Upper lobe of right lung (tissue), 1 donor: ENCODE measurements around the gene PRM1. TPM values are rescaled to one million over a fixed set of nuclear protein-coding genes. Genes with fewer than 3 reads are reported as not detected.

Experiments used
- ATAC-seq: fragments of 200-7000 bp; cut with Tn5 transposase; one replicate; pipeline ENCODE4 v1.9.1; 2020; ENCODE audit warnings: mild to moderate bottlenecking, moderate library complexity
- DNase-seq: peaks from one replicate; pipeline ENCODE4 v3.0.0-alpha.2; 2020
- H3K27ac ChIP-seq: fragments of 200-600 bp; one replicate; pipeline ENCODE4 v1.8.0; 2022
- H3K27me3 ChIP-seq: fragments of 200-600 bp; one replicate; pipeline ENCODE4 v1.8.0; 2022; ENCODE audit warnings: mild to moderate bottlenecking
- H3K36me3 ChIP-seq: fragments of 200-600 bp; one replicate; pipeline ENCODE4 v1.8.0; 2022
- H3K4me1 ChIP-seq: fragments of 200-600 bp; one replicate; pipeline ENCODE4 v1.8.0; 2022
- H3K4me3 ChIP-seq: fragments of 200-600 bp; one replicate; pipeline ENCODE4 v1.8.0; 2022; ENCODE audit warnings: mild to moderate bottlenecking
- H3K9me3 ChIP-seq: fragments of 200-600 bp; one replicate; pipeline ENCODE4 v1.8.0; 2022
- intact Hi-C: fragments of 100-400 bp; cut with DNase I; formaldehyde crosslinking; loops from one replicate; pipeline ENCODE4 v1.11.0; 2022
- total RNA-seq: library from RNA; stranded (reverse); fragmentation: NEBNext Ultra II Directional; extraction: Animal tissue kit (Norgen Biotek cat#: 25700); gene quantifications from one replicate; pipeline ENCODE4 v1.2.1, GENCODE V29; 2021
- TF ChIP-seq, protein P1 (sequence below): fragments of 200-600 bp; IDR thresholded peaks from one replicate; pipeline ENCODE4 v1.8.0; 2022; ENCODE audit warnings: antibody characterized with exemption
- donor health status: DM: no; HTN: yes; CAD: no; lungs with severe emphysema.

The PRM1 gene
- total RNA-seq, 1 donor from 2014 or later, result not detected

DNA sequence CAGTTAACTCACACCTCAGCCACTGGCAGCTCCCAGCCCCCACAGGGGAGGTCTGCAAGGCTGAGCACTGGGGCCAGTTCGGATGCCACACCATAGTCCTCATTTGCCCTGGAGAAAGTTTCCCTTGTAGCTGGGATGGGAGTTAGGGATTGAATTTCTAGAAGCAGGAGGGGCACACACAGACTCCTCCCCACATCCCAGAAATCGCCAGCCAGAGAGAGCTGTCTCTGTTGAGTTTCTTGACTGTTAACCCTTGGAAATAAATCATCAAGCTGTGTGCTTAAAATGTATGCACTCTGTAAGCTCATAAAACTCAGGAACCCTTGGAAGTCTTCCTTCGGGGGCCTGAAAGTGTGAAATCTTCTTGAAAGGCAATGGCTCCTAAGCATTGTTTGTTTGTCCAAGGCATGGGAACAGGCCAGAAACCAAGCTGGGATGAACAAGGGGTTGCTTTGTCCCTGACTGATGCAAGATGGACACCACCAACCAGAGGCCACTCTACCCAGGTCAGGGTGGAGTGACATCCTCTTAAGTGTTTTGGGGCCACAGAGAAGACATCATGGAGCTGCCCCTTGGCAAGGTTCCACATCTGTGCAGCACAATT lies 7.3 kb downstream of the PRM1 start:
- H3K27ac ChIP-seq, result no peak overlapping the region
- no peak overlapping the region for H3K4me3 ChIP-seq
- H3K36me3 ChIP-seq, result no peaks in the 10 kb centered on the region
- H3K9me3 ChIP-seq, result no peaks in the 10 kb centered on the region
- TF ChIP-seq, protein P1, sequence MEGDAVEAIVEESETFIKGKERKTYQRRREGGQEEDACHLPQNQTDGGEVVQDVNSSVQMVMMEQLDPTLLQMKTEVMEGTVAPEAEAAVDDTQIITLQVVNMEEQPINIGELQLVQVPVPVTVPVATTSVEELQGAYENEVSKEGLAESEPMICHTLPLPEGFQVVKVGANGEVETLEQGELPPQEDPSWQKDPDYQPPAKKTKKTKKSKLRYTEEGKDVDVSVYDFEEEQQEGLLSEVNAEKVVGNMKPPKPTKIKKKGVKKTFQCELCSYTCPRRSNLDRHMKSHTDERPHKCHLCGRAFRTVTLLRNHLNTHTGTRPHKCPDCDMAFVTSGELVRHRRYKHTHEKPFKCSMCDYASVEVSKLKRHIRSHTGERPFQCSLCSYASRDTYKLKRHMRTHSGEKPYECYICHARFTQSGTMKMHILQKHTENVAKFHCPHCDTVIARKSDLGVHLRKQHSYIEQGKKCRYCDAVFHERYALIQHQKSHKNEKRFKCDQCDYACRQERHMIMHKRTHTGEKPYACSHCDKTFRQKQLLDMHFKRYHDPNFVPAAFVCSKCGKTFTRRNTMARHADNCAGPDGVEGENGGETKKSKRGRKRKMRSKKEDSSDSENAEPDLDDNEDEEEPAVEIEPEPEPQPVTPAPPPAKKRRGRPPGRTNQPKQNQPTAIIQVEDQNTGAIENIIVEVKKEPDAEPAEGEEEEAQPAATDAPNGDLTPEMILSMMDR, result no peak
- no peak for DNase-seq
- no peaks in the 10 kb centered on the region for H3K4me1 ChIP-seq
- ATAC-seq, result no peak
- H3K27me3 ChIP-seq, result no peaks in the 10 kb centered on the region
- intact Hi-C loops, result no loop called here

DNA sequence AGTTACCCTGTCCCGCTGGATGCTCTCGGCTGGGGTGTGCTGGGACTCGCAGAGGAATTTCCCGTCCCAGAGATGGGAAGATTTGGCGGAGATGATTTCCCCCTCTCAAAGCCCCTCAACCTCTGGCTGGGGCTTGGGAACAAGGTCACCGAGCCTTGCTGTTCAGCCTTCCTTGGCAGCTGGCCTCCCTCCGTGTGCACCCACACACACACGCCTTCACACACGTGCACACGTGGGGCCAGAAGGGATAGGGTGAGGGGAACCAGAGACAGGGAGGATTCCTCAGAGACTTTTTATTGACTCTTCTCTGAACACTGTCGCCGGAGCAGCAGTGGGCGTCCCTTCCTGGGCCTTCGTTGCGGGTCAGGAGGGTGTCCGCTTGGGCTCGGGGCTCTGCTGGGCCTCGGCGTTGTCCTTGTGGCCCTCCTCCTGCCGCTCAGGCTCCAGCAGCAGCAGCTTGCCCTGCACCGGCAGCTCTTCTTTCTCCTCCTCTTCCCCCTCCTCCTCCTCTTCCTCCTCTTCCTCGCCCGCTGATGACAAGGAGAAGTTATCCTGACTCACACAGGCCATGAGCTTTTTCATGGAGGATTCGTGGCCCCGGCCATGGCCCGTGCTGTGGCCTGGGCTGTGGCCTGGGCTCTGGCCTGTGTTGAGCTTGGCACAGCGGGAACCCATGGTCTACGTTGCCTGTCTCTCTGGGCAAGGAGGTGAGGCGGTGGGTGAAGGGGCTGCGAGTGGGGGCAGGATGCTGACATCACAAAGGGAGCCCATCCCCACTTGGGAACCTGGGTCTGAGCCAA lies 8.0 kb downstream of the PRM1 start, which contains the start of gene PRM3:
PRM3 (minus strand) TSS at position 709 of the 800 bp plus-strand sequence; CDS start at position 675, 34 bp downstream.
- DNase-seq, result no peak
- TF ChIP-seq, protein P1, result no peak
- H3K36me3 ChIP-seq, result no peaks in the 10 kb centered on the region
- no peaks in the 10 kb centered on the region for H3K9me3 ChIP-seq
- no peaks in the 10 kb centered on the region for H3K4me1 ChIP-seq
- no peaks in the 10 kb centered on the region for H3K27me3 ChIP-seq
- intact Hi-C loops, result no loop called here
- no peak within 1 kb of the TSS for H3K27ac ChIP-seq
- H3K4me3 ChIP-seq, result no peak within 1 kb of the TSS
- ATAC-seq, result no peak

DNA sequence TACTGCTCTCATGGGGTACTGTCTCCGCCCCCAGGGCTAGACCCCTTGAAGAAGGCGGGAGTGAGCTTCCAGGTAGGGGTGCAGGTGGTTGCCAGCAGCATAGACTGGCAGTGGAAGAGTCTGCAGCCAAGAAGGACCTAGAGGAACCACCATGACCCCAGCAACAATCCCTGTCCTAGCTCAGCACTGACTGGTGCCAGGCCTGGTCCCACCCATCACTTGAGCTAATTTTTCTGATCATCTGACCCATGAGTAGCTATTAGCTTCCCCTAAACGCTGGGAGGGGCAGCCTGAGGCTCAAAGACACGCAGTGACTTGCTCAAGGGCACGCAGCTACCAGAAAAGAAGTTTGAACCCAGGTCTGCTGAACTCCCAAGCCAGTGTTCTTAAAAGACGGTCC lies 8.6 kb downstream of the PRM1 start:
- Histone ChIP-seq H3K4me3 (no peak overlapping the region), H3K4me1 (no peaks in the 10 kb centered on the region), H3K27ac (no peak overlapping the region), H3K36me3 (no peaks in the 10 kb centered on the region), H3K27me3 (no peaks in the 10 kb centered on the region), H3K9me3 (no peaks in the 10 kb centered on the region)
- ATAC-seq, result peak; percentile 24
- TF ChIP-seq, protein P1, result no peak
- intact Hi-C loops, result no loop called here
- DNase-seq, result no peak

DNA sequence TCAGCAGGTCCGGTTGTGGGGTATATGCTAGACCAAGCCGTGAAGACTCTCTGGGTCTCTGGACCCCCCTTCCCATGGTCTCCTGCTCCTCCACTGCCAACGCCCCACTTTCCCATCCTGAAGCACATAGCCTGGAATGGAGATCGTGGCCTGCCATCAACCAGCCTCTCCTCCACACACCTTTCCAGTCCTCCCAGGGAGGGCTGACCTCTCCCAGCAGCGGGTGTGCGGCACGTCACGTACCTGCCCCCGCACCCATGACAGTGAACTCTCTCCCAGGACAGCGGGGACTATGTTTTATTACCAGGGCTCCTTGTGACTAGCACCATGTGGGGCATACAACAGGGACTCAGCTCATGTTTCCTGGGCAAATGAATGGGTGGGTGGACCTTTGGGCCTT lies 9.5 kb downstream of the PRM1 start:
- no peaks in the 10 kb centered on the region for H3K27me3 ChIP-seq
- DNase-seq (no peak), ATAC-seq (no peak)
- no peaks in the 10 kb centered on the region for H3K9me3 ChIP-seq
- intact Hi-C loops, result no loop called here
- no peak overlapping the region for H3K27ac ChIP-seq
- no peaks in the 10 kb centered on the region for H3K36me3 ChIP-seq
- TF ChIP-seq, protein P1, result no peak
- no peak overlapping the region for H3K4me3 ChIP-seq
- H3K4me1 ChIP-seq, result no peaks in the 10 kb centered on the region

DNA sequence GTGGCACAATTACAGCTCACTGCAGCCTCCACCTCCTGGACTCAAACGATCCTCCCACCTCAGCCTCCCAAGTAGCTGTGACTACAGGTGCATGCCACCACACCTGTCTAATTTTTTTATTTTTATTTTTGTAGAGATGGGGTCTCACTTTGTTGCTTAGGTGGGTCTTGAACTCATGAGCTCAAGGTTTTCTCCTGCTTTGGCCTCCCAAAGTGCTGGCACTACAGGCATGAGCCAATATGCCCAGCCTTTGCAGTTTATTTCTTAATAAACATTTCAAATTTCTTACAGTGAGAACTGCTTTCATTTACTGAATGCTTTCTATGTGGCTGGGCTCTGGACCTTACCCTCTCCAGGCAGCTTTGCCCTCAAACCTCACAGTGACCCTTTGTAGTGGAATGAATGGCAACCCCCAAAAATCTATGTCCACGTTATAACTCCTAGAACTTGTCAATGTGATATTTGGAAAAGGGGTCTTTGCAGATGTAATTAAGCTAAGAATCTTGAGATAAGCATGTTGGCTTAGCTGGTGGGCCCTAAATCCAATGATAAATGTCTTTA lies 10.4 kb downstream of the PRM1 start:
- intact Hi-C loops, result no loop called here
- no peaks in the 10 kb centered on the region for H3K9me3 ChIP-seq
- DNase-seq (no peak), ATAC-seq (no peak)
- H3K27ac ChIP-seq, result no peak overlapping the region
- no peak overlapping the region for H3K4me3 ChIP-seq
- H3K27me3 ChIP-seq, result no peaks in the 10 kb centered on the region
- H3K36me3 ChIP-seq, result no peaks in the 10 kb centered on the region
- H3K4me1 ChIP-seq, result no peaks in the 10 kb centered on the region
- TF ChIP-seq, protein P1, result no peak
